HS-5 (cell line): ENCODE measurements around the gene ADIPOR2.
"Not testable (repeated sequence)": the region's sequence is repeated elsewhere in the genome, so short reads cannot be mapped to it uniquely, and the experiment has no call there.

ENCODE experiments used
- DNase-seq: peaks from one replicate; pipeline ENCODE4 v3.0.0-alpha.2; 2012; ENCODE audit warnings: low read depth

ADIPOR2 gene

GRCh38 chr12:1732914-1733313, 42.0 kb downstream of the ADIPOR2 start:
- no peak for DNase-seq

- not testable (repeated sequence) for DNase-seq
Measured at GRCh38 chr12:1733712-1734111, 42.8 kb downstream of the ADIPOR2 start.

- no peak for DNase-seq
Measured at GRCh38 chr12:1737652-1738286, 46.9 kb downstream of the ADIPOR2 start.

DNA sequence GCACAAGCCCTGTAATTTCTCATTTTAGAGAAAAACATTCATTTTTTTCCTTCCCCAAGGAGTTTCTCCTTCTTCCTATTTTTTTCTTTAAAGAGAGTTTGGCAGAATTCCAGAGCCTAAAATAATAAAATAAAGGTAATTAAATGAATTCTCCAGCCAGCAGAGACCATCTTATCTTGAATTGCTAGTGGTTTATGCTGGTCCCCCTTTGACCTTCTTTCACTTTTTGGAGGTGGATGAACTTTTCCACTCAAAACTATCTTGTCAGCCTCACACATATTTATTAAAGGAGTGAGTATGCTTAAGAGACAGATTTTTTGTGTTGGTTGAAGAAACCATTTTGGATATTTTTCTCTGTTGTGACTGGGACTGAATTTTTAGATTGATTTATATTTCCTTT, 47.6 kb downstream of the ADIPOR2 start:
- no peak for DNase-seq

- no peak for DNase-seq
Measured at GRCh38 chr12:1739368-1739767, 48.5 kb downstream of the ADIPOR2 start.

DNA sequence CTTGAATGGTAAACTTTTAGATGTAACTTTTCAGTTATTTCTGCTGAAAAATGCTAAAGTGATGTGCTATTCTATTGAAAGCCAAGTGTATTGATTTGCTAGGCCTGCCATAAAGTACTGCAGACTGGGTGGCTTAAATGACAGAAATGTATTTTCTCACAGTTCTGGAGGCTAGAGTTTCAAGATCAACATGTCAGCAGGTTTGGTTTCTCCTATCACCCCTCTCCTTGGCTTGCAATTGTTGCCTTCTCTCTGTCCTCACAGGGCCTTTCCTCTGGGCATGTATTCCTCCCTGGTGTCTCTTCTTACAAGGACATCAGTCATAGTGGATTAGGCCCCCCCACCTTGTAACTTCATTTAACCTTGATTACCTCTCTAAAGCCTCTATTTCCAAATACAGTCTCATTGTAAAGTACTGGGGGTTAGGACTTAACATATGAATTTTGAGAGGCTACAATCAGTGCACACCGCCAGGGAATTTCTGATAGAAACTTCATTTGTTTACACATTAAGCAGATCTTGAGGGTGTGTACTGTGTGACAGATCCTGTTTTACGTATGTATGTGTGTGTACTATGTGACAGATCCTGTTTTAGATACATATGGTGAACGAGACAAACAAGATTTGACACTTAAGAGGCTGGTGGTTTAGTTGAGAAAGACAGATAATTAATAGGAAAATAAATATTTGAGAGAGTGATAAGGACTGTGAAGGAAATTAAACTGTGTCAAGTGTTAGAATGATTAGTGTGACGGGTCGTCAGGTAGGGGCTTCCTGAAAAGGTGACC, 49.5 kb downstream of the ADIPOR2 start:
- DNase-seq: no peak

GRCh38 chr12:1741154-1741949, 50.5 kb downstream of the ADIPOR2 start:
- no peak for DNase-seq

GRCh38 chr12:1744932-1745331, 54.1 kb downstream of the ADIPOR2 start:
- DNase-seq: no peak

DNA sequence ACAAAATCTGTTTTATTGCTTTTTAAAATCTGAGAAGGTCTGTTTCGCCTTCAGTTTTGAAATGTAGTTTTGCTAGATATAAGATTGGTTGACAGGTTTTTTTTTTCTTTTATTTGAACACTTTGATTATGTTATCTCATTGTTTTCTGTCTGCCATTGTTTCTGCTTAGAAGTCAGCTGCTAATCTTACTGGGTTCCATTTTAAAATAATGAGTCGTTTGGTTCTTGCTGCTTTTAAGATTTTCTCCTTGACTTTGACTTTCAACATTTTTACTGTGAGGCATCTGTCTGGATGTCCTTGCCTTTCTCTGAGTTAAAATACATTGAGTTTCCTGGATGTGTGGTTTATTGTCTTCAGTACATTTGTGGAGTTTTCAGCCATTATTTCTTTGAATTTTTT, 56.7 kb downstream of the ADIPOR2 start:
- no peak for DNase-seq

DNA sequence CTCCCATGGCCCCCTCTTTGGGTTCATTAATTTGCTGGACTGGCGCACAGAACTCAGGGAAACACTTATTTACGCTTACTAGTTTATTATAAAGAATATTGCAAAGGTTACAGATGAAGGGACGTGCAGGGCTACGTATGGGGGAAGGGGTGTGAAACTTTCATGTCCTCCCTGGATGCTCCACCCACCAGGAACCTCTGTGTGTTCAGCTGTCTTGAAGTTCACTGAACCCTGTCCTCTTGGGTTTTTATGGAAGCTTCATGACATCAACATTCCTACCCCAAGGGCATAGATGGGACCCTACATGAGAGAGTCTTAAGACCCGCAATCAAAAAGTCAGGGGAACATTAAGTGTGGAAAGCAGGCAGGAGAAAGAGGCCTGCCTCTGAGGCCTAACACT, 58.1 kb downstream of the ADIPOR2 start:
- DNase-seq: no peak

GRCh38 chr12:1750300-1750699, 59.4 kb downstream of the ADIPOR2 start:
- no peak for DNase-seq

GRCh38 chr12:1758376-1758775, 67.5 kb downstream of the ADIPOR2 start:
- DNase-seq: no peak

DNA sequence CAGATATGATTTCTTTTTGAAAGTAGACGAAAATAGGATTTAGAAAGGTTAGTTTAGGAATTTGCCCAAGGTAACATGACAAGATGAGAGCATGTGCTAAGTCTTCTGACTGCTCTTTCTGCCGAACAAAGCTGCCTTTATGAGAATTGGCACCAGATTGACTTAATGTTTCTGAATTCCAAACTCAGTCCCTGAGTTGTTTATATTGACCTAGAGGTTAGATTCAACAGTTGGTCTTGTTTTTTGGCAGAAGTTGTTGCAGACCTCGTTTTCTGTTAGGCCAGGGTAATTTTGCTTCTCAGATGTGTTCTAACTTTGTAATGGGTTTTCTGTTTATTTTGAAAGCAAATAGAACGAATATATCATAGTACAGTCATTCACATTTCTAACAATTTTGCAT, 68.0 kb downstream of the ADIPOR2 start:
- DNase-seq: no peak

- peak; percentile 54 for DNase-seq
Measured at GRCh38 chr12:1760566-1761382, 69.9 kb downstream of the ADIPOR2 start.

DNA sequence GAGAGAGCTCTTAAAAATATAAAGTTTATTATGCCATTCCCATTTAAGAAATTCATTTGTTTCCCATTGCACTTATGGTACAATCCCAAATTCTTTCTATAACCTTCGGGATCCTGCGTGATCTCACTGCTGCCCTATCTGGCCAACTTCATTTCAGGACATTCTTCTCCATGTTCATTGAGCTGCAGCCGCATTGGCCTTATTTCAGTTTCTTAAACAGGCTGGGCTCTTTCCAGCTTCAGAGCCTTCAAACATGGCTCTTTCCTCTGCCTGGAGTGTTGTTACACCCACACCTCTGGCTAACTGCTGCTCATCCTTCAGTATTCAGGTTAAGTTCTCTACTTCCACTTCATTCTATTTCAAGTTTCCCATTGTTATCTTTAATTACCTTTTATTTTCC, 71.0 kb downstream of the ADIPOR2 start:
- DNase-seq: no peak

DNA sequence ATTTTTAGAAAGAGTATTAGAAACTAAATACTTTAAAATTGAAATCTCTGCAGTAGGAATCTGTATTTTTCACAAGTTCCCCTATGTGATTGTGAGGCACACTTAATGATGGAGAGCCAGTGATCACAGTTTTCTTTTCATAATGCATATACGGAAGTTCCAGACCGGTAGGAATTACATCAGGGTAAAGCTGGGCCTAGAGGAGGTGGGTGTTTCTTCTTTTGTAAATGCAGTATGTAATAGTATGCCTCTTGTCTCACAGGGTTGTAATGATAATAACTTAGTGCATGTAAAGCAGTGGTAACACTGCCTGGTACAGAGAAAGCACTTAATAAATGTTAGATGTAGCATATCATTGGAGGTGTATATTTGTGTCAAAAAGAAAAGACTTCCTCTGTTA, 72.3 kb downstream of the ADIPOR2 start:
- DNase-seq: no peak

- DNase-seq: no peak
Measured at GRCh38 chr12:1766110-1766509, 75.2 kb downstream of the ADIPOR2 start.

DNA sequence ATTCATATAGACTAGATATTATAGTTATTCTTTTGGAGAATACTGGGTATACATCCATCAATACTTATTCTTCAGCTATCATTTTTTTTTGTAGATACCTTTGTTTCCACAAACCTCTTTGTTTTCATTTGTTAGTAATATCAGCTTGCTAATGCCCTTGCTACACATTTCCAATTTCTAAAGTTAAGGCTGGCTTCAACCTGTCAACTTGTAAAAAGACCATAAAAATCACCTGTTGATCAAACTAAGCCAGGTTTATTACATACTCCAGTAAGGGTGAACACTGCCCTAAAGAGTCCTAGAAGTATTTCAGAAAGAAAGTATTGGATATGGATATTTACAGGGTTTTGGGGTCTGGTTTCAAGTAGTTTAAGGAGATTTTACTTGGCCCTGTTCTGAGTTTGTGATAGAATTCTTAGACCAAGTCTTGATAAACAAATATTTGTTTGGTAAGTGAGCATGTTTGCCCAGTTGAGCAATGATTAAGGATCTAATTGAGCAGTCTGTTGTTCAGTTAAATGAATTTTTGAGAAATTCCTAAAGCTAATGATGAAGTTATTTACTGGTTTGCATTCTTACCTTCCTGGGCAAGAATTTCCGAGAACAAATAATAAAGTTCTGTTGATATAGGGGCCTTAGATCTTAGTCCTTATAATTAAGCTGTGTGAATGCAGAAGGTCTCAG, 76.7 kb downstream of the ADIPOR2 start:
- no peak for DNase-seq

DNA sequence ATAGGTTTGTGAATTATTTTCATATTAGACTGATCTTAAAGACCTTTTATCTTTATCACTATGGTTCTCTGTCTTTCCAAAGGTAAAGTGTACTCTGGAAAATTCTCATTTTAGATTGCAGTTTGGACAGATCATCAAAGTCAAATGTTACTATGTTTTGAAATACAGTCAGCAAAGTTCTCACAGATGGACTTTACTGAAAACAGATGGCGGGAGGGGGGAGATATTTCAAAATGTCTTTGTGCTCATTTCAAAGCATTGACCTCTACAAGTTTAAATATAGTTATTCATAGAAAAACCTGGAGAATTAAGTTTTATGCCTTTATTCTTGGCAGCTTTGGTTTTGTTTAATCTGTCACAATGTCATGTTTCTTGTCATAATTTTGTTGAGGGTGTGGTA, 77.7 kb downstream of the ADIPOR2 start:
- no peak for DNase-seq

DNA sequence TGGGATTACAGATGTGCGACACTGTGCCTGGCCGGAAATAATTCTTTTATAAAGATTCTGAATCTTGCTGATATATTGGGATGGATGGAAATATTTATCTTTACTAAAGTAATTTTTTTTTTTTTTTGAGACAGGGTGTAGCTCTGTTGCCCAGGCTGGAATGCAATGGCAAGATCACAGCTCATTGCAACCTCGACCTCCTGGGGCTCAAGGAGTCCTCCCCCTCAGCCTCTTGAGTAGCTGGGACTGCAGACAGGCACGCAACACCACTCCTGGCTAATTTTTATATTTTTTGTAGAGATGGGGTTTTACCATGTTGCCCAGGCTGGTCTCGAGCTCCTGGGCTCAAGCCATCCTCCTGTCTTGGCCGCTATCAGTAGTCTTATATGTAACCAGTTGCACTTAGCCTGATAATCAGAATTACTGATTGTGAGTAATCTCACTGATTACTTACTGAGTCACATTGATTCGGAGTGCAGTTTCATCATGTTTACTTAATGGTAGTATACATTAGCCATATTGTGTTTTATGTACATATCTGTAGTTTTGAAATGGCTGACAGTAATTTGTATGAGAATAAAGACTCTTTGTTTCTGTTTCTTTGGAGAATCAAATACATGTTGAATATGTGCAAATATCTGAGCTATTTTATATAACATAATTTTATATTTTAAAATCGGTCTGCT, 79.1 kb downstream of the ADIPOR2 start:
- no peak for DNase-seq
